Measurements from ENCODE around the gene TMEM40. TPM values are rescaled to one million over a fixed set of nuclear protein-coding genes. Genes with fewer than 3 reads are reported as not detected.

The TMEM40 gene
- total and polyA plus RNA-seq, 9 of the 15 experiments (the other 6 are each of a cell fraction or from before 2014, with no cell fraction given) = 0.11 to 0.31 (median 0.14) TPM; not detected in 6

- H3K4me3 ChIP-seq = no peak overlapping the region
- H2AFZ ChIP-seq (ENCODE audit: low read depth, low read length) = peak overlapping the region; percentile 89
- no peaks in the 10 kb centered on the region for H3K36me3 ChIP-seq (ENCODE audit: control insufficient read depth, insufficient read depth, low read length)
- H3K9me3 ChIP-seq (replicated peaks; ENCODE audit: control insufficient read depth, insufficient read depth, low read depth, low read length) = no peaks in the 10 kb centered on the region
- in situ Hi-C loops (cut with MboI) = no loop called here
- intact Hi-C loops (cut with micrococcal nuclease) = no loop called here
- no TSS peak for BruUV-seq (replicated peaks)
- ATAC-seq = peak; percentile 78
- 17% methylated on average over 3 of the region's 3 CpGs for WGBS (ENCODE audit: insufficient coverage, low coverage, missing lambda C conversion rate)
- H3K9me1 ChIP-seq (ENCODE audit: control insufficient read depth, insufficient read depth, low read length) = no peaks in the 10 kb centered on the region
- peak overlapping the region; percentile 57; the same call in 2 of the 3 replicates for H3K27ac ChIP-seq (ENCODE audit: extremely low read depth, low read depth, low read length)
- H3K9ac ChIP-seq (ENCODE audit: insufficient read depth in 1 of 2, low read depth in 2 of 2, low read length in 2 of 2) = peak overlapping the region in 1 of 2 experiments; percentile 44; a peak in 3 of 4 replicates
- H3K79me2 ChIP-seq (ENCODE audit: control insufficient read depth, insufficient read depth, low read length) = no peaks in the 10 kb centered on the region
- H4K20me1 ChIP-seq (replicated peaks; ENCODE audit: control insufficient read depth, insufficient read depth, low read length) = no peaks in the 10 kb centered on the region
- DNase-seq (ENCODE audit: extremely low read depth in 1 of 4, low spot score in 3 of 4) = peak; percentile 38 to 60 (median 50)
- peaks cover 3 to 5% of the 10 kb centered on the region in 2 experiments; a peak in 3 of 5 replicates for H3K27me3 ChIP-seq (ENCODE audit: control insufficient read depth in 2 of 2, insufficient read depth in 2 of 2, low read length in 2 of 2)
- H3K4me2 ChIP-seq (ENCODE audit: insufficient read depth, low read length) = peak overlapping the region; percentile 51
- ChIA-PET CTCF (ENCODE audit: low intra/inter-chr PET ratio) (no interaction called here), POLR2A (no interaction called here)
- peak; percentile 67 for FAIRE-seq
- H3K4me1 ChIP-seq (replicated peaks in 1 of 2; ENCODE audit: control insufficient read depth in 2 of 2, insufficient read depth in 2 of 2, low read length in 2 of 2) = peaks cover 0 to 10% of the 10 kb centered on the region in 2 experiments; a peak in 3 of 5 replicates
- TF ChIP-seq POU5F1 (IDR thresholded peaks at IDR 0.05; ENCODE audit: borderline replicate concordance, low read depth, low read length, partially characterized antibody) (no peak), KAT2B (IDR thresholded peaks at IDR 0.05; ENCODE audit: low read depth, low read length) (no peak), HNRNPK (IDR thresholded peaks at IDR 0.05; ENCODE audit: low read depth, low read length, poor library complexity, severe bottlenecking) (no peak), PRPF4 (IDR thresholded peaks at IDR 0.05; ENCODE audit: insufficient read depth, low read depth, low read length, poor library complexity, severe bottlenecking) (no peak), KDM4B (IDR thresholded peaks at IDR 0.05; ENCODE audit: borderline replicate concordance in 2 of 2, low read depth in 1 of 2) (no peak), MXD1 (CRISPR knock-in tag; IDR thresholded peaks at IDR 0.05; ENCODE audit: borderline replicate concordance, poor library complexity, severe bottlenecking) (no peak), ID3 (CRISPR knock-in tag; IDR thresholded peaks at IDR 0.05) (no peak), ID3 (tag; IDR thresholded peaks at IDR 0.05) (no peak), NKRF (IDR thresholded peaks at IDR 0.05; ENCODE audit: borderline replicate concordance) (no peak), SRSF9 (IDR thresholded peaks at IDR 0.05; ENCODE audit: borderline replicate concordance, low read depth, low read length) (no peak), HBP1 (CRISPR knock-in tag; IDR thresholded peaks at IDR 0.05) (no peak), ZBTB49 (CRISPR knock-in tag; IDR thresholded peaks at IDR 0.05; ENCODE audit: borderline replicate concordance) (no peak)
These were observed 42.4 kb downstream of the TMEM40 start for GRCh38 chr3:12716605-12717151.
